Fibroblast of skin of left quadriceps (primary cell): Measurements from ENCODE around the gene TEDC2.

ENCODE experiments used
- DNase-seq, 2 experiments: peaks; one replicate each; pipeline ENCODE4 v3.0.0-alpha.2; 2013; ENCODE audit warnings: low read depth in 2 of 2

The TEDC2 gene

GRCh38 chr16:2496223-2497115 lies 36.6 kb downstream of the TEDC2 start:
- no peak for DNase-seq

GRCh38 chr16:2497116-2497630 lies 37.3 kb downstream of the TEDC2 start:
- DNase-seq = no peak

- DNase-seq = no peak
Measured at GRCh38 chr16:2497695-2498484, 38.0 kb downstream of the TEDC2 start.

DNA sequence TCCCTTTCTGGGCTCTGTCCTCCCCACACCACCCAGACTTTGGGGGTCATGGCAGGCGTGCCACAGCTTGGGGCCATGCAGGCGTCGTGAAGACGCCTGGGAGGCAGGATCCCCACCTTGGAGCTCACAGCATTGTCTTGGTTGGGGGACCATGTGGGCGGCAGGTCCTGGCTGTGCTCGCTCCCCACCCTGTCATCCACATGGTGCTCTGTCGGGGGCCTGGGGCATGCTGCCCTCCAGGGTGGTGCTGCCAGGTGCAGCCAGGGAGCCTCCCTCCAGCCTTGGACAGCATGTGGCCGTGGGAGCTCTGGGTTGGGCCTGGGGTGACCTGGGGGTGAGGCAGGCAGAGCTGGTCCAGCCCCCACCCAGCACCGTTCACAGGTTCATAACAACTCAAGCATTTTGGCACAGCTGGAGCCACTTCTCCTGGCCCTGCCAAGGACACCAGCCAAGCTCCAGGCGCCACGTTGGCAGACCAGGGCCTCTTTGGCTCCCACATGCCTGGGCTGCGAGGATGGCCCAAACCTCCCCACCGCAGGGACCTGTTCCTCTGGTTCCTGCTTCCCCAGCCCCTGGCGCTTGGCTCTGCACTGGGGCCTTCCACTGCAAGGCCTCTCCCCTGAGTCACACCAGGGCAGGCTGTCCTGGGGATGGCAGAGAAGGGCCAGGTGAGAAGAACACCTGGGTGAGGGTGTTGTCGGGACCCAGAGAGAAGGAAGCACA lies 38.8 kb downstream of the TEDC2 start:
- no peak for DNase-seq

DNA sequence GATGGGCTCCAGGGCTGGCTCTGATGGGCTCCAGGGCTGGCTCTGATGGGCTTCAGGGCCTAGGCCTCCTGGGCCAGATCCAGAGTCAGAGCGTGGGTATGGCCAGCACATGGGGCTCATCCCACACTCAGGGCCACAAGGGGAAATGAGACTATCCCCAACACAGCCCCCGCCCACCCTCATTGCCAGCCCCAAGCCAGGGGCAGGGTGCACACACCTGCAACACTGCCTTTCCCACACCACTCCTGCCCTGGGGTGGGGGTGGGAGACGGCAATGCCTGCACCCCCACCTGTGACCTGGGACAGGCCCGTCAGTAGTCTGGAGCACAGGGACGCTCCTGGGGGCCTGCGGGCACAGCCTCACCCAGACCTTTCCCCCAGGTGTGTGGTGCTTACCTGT lies 39.5 kb downstream of the TEDC2 start:
- no peak for DNase-seq

DNA sequence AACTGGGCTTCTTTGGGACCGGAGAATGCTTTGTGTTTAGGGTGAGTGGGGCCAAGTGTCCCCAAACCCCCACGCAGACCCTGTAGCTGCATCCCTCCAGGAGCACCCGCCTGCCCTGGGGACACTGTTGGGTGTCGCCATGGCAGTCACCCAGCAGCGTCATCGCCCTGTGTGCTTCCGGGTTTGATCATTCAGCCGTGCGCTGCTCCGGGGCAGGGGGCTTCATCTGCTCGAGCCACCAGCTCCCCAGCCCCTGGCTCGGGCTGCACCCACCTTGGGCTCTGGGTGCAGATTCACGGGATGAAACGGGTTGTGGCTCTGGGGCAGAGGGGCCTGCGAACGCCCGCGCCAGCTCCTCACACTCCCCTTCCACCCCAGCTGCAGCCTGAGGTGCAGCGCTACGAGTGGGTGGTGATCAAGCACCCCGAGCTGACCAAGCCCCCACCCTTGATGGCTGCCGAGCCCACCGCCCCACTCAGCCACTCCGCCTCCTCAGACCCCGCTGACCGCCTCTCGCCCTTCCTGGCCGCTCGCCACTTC lies 40.1 kb downstream of the TEDC2 start:
- DNase-seq = no peak

DNA sequence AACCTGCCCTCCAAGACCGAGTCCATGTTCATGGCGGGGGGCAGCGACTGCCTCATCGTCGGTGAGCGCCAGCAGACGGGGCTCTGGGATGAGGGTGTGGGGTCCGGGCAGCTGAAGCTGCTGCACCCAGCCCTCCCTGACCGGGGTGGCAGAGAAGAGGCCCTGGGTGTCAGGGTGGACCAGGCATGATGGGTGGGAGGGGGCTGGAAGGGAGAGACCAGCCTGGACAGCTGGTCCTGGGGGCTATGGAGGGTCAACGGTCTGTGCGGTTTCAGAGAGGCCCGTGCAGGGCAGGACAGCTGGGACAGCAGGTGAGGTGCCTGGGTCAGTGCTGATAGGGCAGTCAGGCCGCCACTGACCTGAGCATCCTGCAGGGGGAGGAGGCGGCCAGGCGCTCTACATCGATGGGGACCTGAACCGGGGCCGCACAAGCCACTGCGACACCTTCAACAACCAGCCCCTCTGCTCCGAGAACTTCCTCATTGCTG lies 40.6 kb downstream of the TEDC2 start:
- DNase-seq = no peak

GRCh38 chr16:2500918-2501750 lies 41.2 kb downstream of the TEDC2 start:
- DNase-seq = peak; percentile 38 to 41

- DNase-seq = no peak
Measured at GRCh38 chr16:2501946-2502895, 42.3 kb downstream of the TEDC2 start.

GRCh38 chr16:2505695-2506094 lies 45.8 kb downstream of the TEDC2 start:
- DNase-seq = no peak

GRCh38 chr16:2507052-2507659 lies 47.2 kb downstream of the TEDC2 start:
- no peak for DNase-seq

- DNase-seq = no peak
Measured at GRCh38 chr16:2507665-2508064, 47.8 kb downstream of the TEDC2 start.

DNA sequence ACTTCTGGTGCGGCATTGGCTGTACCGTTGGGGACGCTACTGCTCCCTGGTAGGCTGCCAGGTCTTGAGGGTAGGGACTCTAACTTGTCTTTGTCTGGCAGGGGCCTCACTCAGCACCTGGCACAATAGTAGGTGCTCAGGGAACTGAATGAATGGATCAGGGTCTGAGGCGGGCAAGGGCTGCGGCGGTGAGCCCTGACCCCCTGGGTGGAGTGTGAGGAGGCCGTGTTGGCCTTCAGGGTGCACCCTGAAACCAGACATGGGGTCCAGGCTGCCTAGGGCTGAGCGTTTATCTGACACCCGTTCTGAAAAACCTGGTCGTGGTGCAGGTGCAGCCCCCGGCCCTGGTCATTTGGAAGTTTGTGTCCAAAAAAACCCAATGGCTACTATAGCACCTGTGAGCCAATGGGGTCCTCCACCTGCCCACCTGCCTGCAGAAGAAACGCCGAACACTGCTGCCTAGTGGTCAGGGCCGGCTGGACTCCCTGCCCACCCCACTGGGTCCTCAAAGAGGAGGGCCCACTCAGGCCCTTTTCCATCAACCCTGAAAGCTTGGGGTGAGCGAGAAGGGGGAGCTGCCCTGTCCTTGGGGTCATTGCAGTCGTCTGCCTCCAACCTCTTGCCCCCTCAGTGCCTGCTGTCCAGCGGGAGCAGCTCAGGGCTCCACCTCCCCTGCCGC lies 49.0 kb downstream of the TEDC2 start:
- no peak for DNase-seq

DNA sequence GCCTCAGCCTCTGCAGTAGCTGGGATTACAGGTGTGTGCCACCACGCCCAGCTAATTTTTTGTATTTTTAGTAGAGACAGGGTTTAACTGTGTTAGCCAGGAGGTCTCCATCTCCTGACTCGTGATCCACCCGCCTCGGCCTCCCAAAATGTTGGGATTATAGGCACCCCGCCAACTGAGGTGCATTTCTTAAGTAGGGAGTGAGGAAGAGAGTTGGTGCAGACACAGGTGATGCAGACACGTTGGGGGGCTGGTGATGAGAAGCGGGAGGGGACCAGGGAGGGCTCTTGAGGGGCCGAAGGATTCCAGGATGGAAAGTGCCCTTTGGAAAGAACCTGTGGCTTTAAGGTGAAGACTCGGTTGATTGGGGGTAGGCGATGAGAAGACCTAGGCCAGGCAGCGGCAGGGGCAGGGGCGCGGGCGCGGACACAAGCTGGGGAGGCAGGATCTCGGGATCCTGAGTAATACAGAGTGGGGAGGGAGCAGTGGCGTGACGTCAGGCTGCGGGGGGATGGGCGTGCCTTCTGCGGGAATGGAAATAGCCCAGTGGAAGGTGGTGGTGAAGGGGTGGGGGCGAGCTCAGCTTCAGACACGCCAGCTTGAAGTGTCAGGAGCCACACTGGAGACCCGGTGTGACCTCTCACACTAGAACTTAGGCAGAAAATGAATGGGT lies 51.4 kb downstream of the TEDC2 start:
- peak in 1 of 2 experiments; percentile 17 for DNase-seq

DNA sequence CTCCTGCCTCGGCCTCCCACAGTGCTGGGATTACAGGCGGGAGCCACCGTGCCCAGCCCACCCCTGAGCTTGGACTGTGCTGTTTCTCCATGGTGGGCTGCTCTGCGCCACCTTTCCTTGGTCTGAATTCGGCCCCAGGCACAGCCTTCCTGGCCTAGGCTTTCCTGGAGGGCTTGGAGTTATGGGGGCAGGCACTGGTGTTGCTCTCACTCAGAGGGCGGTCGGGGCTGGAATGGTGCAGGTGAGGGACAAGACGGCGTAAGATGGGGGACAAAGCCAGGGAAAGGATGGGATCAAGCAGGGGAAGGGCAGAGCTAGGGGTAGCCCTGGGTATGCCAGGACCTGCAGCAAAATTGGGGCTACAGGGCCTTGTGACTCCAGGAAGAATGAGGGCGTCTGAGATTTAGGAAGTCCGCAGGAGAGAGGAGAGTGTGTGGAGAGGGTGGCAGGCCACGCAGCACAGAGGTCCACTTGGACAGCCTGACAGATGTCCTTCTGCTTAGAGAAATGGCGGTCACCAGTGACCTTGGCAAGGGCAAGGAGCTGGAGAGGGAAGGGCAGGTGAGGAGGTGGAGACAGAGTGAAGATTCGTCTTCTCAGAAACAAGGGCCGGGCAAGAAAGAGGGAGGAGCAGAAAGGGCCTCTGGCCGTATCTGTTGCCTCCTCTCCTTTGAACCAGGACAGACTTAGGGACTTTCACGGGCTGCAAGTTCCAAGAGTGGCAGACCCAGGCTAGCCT lies 52.3 kb downstream of the TEDC2 start:
- DNase-seq = no peak

GRCh38 chr16:2512735-2513404 lies 53.0 kb downstream of the TEDC2 start:
- no peak for DNase-seq
